H9 (cell line): ENCODE results near the gene FAM200B. TPM values are rescaled to one million over a fixed set of nuclear protein-coding genes. Genes with fewer than 3 reads are reported as not detected.

Source experiments
- DNase-seq: peaks from one replicate; pipeline ENCODE4 v3.0.0-alpha.2; 2017
- H2AFZ ChIP-seq: one replicate; pipeline ENCODE4 v1.6.1; 2013; ENCODE audit warnings: mild to moderate bottlenecking, low read length, control low read depth, moderate library complexity
- H2AK5ac ChIP-seq: 2 replicates; pipeline ENCODE4 v1.6.1; 2013; ENCODE audit warnings: low read length, control low read depth, mixed read lengths; ENCODE audit not compliant: insufficient read length
- H2BK120ac ChIP-seq: one replicate; pipeline ENCODE4 v1.6.1; 2013; ENCODE audit warnings: low read depth, mild to moderate bottlenecking, low read length, control low read depth, inconsistent platforms; ENCODE audit not compliant: poor library complexity, severe bottlenecking
- H2BK12ac ChIP-seq: 2 replicates; pipeline ENCODE4 v1.6.1; 2013; ENCODE audit warnings: low read length, control low read depth, mixed read lengths, low read depth; ENCODE audit not compliant: insufficient read length
- H2BK15ac ChIP-seq: 2 replicates; pipeline ENCODE4 v1.6.1; 2013; ENCODE audit warnings: low read depth, low read length, control low read depth
- H2BK20ac ChIP-seq: one replicate; pipeline ENCODE4 v1.6.1; 2013; ENCODE audit warnings: low read depth, mild to moderate bottlenecking, low read length, control low read depth, inconsistent platforms; ENCODE audit not compliant: poor library complexity, severe bottlenecking
- H2BK5ac ChIP-seq: 2 replicates; pipeline ENCODE4 v1.6.1; 2013; ENCODE audit warnings: low read length, control low read depth, mixed read lengths; ENCODE audit not compliant: insufficient read length
- H3K14ac ChIP-seq: 2 replicates; pipeline ENCODE4 v1.6.1; 2013; ENCODE audit warnings: low read length, control low read depth; ENCODE audit not compliant: insufficient read depth
- H3K18ac ChIP-seq: 2 replicates; pipeline ENCODE4 v1.6.1; 2013; ENCODE audit warnings: low read depth, mild to moderate bottlenecking, mixed read lengths, low read length, control low read depth; ENCODE audit not compliant: insufficient read length
- H3K23ac ChIP-seq: 2 replicates; pipeline ENCODE4 v1.6.1; 2013; ENCODE audit warnings: low read length, control low read depth, mixed read lengths, low read depth; ENCODE audit not compliant: insufficient read length
- H3K23me2 ChIP-seq: 2 replicates; pipeline ENCODE4 v1.6.1; 2013; ENCODE audit warnings: low read depth, mild to moderate bottlenecking, mixed read lengths, low read length, control low read depth; ENCODE audit not compliant: insufficient read length, poor library complexity, severe bottlenecking
- H3K27ac ChIP-seq: 2 replicates; pipeline ENCODE4 v1.5.1; 2013; ENCODE audit warnings: low read length, control low read depth, mixed read lengths, low read depth; ENCODE audit not compliant: insufficient read length
- H3K27me3 ChIP-seq: 2 replicates; pipeline ENCODE4 v1.6.1; 2013; ENCODE audit warnings: low read length, control low read depth, inconsistent platforms; ENCODE audit not compliant: insufficient read depth
- H3K4ac ChIP-seq: 2 replicates; pipeline ENCODE4 v1.6.1; 2013; ENCODE audit warnings: low read depth, mild to moderate bottlenecking, control low read depth, inconsistent platforms, low read length, moderate library complexity
- H3K4me1 ChIP-seq: 2 replicates; pipeline ENCODE4 v1.6.1; 2013; ENCODE audit warnings: low read length, control low read depth, inconsistent platforms; ENCODE audit not compliant: insufficient read depth
- H3K4me2 ChIP-seq: 2 replicates; pipeline ENCODE4 v1.6.1; 2013; ENCODE audit warnings: low read length, control low read depth, mixed read lengths; ENCODE audit not compliant: insufficient read length, insufficient read depth
- H3K56ac ChIP-seq: 2 replicates; pipeline ENCODE4 v1.6.1; 2013; ENCODE audit warnings: low read depth, mild to moderate bottlenecking, mixed read lengths, low read length, control low read depth; ENCODE audit not compliant: insufficient read length
- H3K79me1 ChIP-seq: 2 replicates; pipeline ENCODE4 v1.6.1; 2013; ENCODE audit warnings: low read depth, mild to moderate bottlenecking, moderate library complexity, low read length, control low read depth, inconsistent platforms; ENCODE audit not compliant: insufficient read depth, poor library complexity, severe bottlenecking
- H3K79me2 ChIP-seq: 2 replicates; pipeline ENCODE4 v1.6.1; 2013; ENCODE audit warnings: low read length, control low read depth, inconsistent platforms; ENCODE audit not compliant: insufficient read depth
- H3K9ac ChIP-seq: 2 replicates; pipeline ENCODE4 v1.6.1; 2013; ENCODE audit warnings: low read length, control low read depth, mixed read lengths; ENCODE audit not compliant: insufficient read length; ENCODE audit errors: extremely low read depth
- H3K9me3 ChIP-seq: one replicate; pipeline ENCODE4 v1.6.1; 2013; ENCODE audit warnings: low read depth, low read length, inconsistent platforms; ENCODE audit not compliant: control insufficient read depth
- H3T11ph ChIP-seq: one replicate; pipeline ENCODE4 v1.6.1; 2013; ENCODE audit warnings: mild to moderate bottlenecking, low read length, control low read depth, inconsistent platforms
- H4K20me1 ChIP-seq: one replicate; pipeline ENCODE4 v1.6.1; 2013; ENCODE audit not compliant: control insufficient read depth, insufficient read length, insufficient read depth
- H4K5ac ChIP-seq: 2 replicates; pipeline ENCODE4 v1.6.1; 2013; ENCODE audit warnings: low read depth, mild to moderate bottlenecking, mixed read lengths, low read length, control low read depth; ENCODE audit not compliant: insufficient read length
- H4K8ac ChIP-seq: replicated peaks from 2 replicates; pipeline ENCODE4 v1.6.1; 2013; ENCODE audit warnings: low read length, control low read depth, mixed read lengths, low read depth; ENCODE audit not compliant: insufficient read length
- H4K91ac ChIP-seq: 2 replicates; pipeline ENCODE4 v1.6.1; 2013; ENCODE audit warnings: low read depth, mild to moderate bottlenecking, moderate library complexity, mixed read lengths, low read length, control low read depth; ENCODE audit not compliant: insufficient read length
- H3K27ac Mint-ChIP-seq, 3 experiments: 2 replicates in 2 of 3; 3 replicates in 1 of 3; pipeline ENCODE4 v1.8.0; 2020 to 2021; ENCODE audit warnings: mixed read lengths in 3 of 3, mild to moderate bottlenecking in 1 of 3, moderate library complexity in 1 of 3
- H3K27me3 Mint-ChIP-seq: 2 replicates; pipeline ENCODE4 v1.8.0; 2021; ENCODE audit warnings: low read depth, mild to moderate bottlenecking, moderate library complexity, mixed read lengths
- H3K36me3 Mint-ChIP-seq, 3 experiments: 2 replicates in 2 of 3; 3 replicates in 1 of 3; pipeline ENCODE4 v1.8.0; 2020 to 2021; ENCODE audit warnings: low read depth in 3 of 3, mixed read lengths in 3 of 3; ENCODE audit not compliant: insufficient read depth in 1 of 3
- H3K4me1 Mint-ChIP-seq, 2 experiments: 2 replicates each; pipeline ENCODE4 v1.8.0; 2020; ENCODE audit warnings: mixed read lengths in 2 of 2
- H3K4me3 Mint-ChIP-seq, 2 experiments: 2 replicates in 1 of 2; 3 replicates in 1 of 2; pipeline ENCODE4 v1.8.0; 2020 to 2021; ENCODE audit warnings: mild to moderate bottlenecking in 2 of 2, mixed read lengths in 2 of 2, moderate library complexity in 1 of 2
- H3K9me3 Mint-ChIP-seq, 2 experiments: 2 replicates in 1 of 2; 3 replicates in 1 of 2; pipeline ENCODE4 v1.8.0; 2020; ENCODE audit warnings: mild to moderate bottlenecking in 2 of 2, mixed read lengths in 2 of 2, moderate library complexity in 1 of 2
- WGBS: extraction: QIAGEN DNeasy Blood & Tissue Kit; methylation state at CpG from one replicate; pipeline ENCODE4 v1.1.7; 2013; ENCODE audit warnings: missing lambda C conversion rate, low lambda C conversion rate, mixed read lengths; ENCODE audit not compliant: insufficient read length; ENCODE audit errors: extremely low coverage; 5-methylcytosine and 5-hydroxymethylcytosine counted together
- total RNA-seq: library from RNA; stranded (reverse); gene quantifications from 2 replicates; pipeline ENCODE4 v1.2.1, GENCODE V29; 2021
- TF ChIP-seq, protein P1 (sequence below): fragments of 200-600 bp; sonication (generic); conservative IDR thresholded peaks from 3 replicates; pipeline ENCODE4 v1.8.0; 2021; ENCODE audit warnings: antibody characterized with exemption, mild to moderate bottlenecking

The FAM200B gene
- total RNA-seq, 1 experiment from 2014 or later, result 19.6 TPM

DNA sequence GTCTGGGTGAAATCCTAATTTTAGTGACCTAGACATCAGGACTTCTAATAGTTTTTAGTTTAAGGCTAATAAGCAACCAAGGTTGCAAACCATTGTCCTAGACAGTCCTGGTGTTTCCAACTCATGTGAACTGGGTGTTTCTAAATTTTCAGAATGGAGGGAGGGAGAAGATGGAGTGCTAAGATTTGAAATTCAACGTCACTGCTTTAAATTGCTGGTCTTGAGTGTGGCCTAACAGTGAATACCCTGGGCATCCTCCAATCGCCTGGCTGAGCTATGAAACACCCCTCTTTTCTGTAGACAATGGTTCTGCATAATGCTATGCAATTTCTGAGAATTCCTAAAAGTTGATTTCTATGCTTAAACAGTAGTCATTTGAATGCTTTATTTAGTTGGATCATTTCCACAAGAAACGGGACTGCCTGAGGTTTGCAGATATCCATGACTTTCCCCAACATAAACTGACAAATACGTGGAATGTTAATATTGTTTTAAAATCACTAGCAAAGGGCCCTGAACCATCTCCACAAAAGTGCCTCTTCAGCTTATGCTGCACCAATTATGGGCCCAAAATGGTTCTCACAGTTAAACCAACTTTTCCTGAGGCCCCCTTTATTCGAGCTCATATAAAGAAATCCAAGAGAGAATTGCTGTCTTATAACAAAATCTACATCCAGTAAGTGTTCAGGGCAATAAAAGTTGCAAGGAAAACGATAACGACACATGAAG is 27.6 kb upstream of the FAM200B start:
- DNase-seq, result no peak
- no peak overlapping the region for H3K4ac ChIP-seq
- H3K14ac ChIP-seq, result 0 out of 2 replicates have a peak overlapping the region, but pooled peaks have one; percentile 16

More for the DNA sequence above, 27.6 kb upstream of the FAM200B start:
- H3K56ac ChIP-seq, result no peak overlapping the region
- peaks cover 0 to 4% (median 0%) of the 10 kb centered on the region in 3 experiments; a peak in 2 of 7 replicates for H3K36me3 Mint-ChIP-seq
- no peaks in the 10 kb centered on the region for H4K20me1 ChIP-seq
- no peak overlapping the region for H2BK5ac ChIP-seq
- H3K18ac ChIP-seq, result no peak overlapping the region
- H3K4me3 Mint-ChIP-seq, result peak overlapping the region; percentile 95 to 98
- no peaks in the 10 kb centered on the region for H3K9me3 ChIP-seq
- no peaks in the 10 kb centered on the region; the same call in 1 of the 2 replicates for H3K27me3 Mint-ChIP-seq
- no peak overlapping the region for H2AK5ac ChIP-seq
- no peak overlapping the region for H3K27ac ChIP-seq
- H2BK12ac ChIP-seq, result no peak overlapping the region
- peak overlapping the region; percentile 96 to 98 (median 98) for H3K27ac Mint-ChIP-seq
- no peak overlapping the region for H4K91ac ChIP-seq
- peaks cover 36 to 45% of the 10 kb centered on the region in 2 experiments for H3K4me1 Mint-ChIP-seq
- H2BK120ac ChIP-seq, result no peak overlapping the region
- peak overlapping the region; percentile 95 for H3K4me2 ChIP-seq
- peaks cover 2% of the 10 kb centered on the region; the same call in 1 of the 2 replicates for H3K4me1 ChIP-seq
- no peak overlapping the region for H3T11ph ChIP-seq
- H3K9ac ChIP-seq, result peak overlapping the region; percentile 73
- H4K5ac ChIP-seq, result no peak overlapping the region
- peaks cover 6% of the 10 kb centered on the region; the same call in 1 of the 2 replicates for H3K79me2 ChIP-seq
- H2BK20ac ChIP-seq, result no peak overlapping the region
- H2AFZ ChIP-seq, result no peak overlapping the region
- TF ChIP-seq, protein P1, sequence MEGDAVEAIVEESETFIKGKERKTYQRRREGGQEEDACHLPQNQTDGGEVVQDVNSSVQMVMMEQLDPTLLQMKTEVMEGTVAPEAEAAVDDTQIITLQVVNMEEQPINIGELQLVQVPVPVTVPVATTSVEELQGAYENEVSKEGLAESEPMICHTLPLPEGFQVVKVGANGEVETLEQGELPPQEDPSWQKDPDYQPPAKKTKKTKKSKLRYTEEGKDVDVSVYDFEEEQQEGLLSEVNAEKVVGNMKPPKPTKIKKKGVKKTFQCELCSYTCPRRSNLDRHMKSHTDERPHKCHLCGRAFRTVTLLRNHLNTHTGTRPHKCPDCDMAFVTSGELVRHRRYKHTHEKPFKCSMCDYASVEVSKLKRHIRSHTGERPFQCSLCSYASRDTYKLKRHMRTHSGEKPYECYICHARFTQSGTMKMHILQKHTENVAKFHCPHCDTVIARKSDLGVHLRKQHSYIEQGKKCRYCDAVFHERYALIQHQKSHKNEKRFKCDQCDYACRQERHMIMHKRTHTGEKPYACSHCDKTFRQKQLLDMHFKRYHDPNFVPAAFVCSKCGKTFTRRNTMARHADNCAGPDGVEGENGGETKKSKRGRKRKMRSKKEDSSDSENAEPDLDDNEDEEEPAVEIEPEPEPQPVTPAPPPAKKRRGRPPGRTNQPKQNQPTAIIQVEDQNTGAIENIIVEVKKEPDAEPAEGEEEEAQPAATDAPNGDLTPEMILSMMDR, result no peak
- no peak overlapping the region for H3K23ac ChIP-seq
- no peaks in the 10 kb centered on the region for H3K27me3 ChIP-seq
- H2BK15ac ChIP-seq, result no peak overlapping the region
- H3K79me1 ChIP-seq, result peaks cover 3% of the 10 kb centered on the region
- H3K9me3 Mint-ChIP-seq, result no peaks in the 10 kb centered on the region
- WGBS, result no CpG with 5 or more reads among the region's 7 CpGs
- no peak overlapping the region for H4K8ac ChIP-seq
- H3K23me2 ChIP-seq, result peaks cover 10% of the 10 kb centered on the region
